Testis (tissue), 2 donors: Measurements from ENCODE around the gene FUS.

Experiments used
- POLR2A ChIP-seq: fragments of 450-650 bp; IDR thresholded peaks from one replicate; pipeline ENCODE4 v1.6.1; 2017; ENCODE audit warnings: antibody characterized with exemption, mild to moderate bottlenecking, moderate library complexity
- TF ChIP-seq, protein P1 (sequence below), 3 experiments: fragments of 450-650 bp in 2 of 3; fragments of 200-600 bp in 1 of 3; sonication (generic) in 1 of 3; IDR thresholded peaks; one replicate each; pipeline ENCODE4 v1.5.1; 2016 to 2019; ENCODE audit warnings: antibody characterized with exemption in 3 of 3, mild to moderate bottlenecking in 2 of 3, moderate library complexity in 1 of 3

- TF ChIP-seq, protein P1, sequence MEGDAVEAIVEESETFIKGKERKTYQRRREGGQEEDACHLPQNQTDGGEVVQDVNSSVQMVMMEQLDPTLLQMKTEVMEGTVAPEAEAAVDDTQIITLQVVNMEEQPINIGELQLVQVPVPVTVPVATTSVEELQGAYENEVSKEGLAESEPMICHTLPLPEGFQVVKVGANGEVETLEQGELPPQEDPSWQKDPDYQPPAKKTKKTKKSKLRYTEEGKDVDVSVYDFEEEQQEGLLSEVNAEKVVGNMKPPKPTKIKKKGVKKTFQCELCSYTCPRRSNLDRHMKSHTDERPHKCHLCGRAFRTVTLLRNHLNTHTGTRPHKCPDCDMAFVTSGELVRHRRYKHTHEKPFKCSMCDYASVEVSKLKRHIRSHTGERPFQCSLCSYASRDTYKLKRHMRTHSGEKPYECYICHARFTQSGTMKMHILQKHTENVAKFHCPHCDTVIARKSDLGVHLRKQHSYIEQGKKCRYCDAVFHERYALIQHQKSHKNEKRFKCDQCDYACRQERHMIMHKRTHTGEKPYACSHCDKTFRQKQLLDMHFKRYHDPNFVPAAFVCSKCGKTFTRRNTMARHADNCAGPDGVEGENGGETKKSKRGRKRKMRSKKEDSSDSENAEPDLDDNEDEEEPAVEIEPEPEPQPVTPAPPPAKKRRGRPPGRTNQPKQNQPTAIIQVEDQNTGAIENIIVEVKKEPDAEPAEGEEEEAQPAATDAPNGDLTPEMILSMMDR (IDR thresholded peaks at IDR 0.05) = no peak
- TF ChIP-seq POLR2A = no peak
Observed at GRCh38 chr16:31149332-31149731, 30.6 kb upstream of the FUS start.
